PFSK-1 (cell line): ENCODE measurements around the gene ADAP1.

Source experiments
- POLR2AphosphoS5 ChIP-seq: IDR thresholded peaks from 2 replicates; pipeline ENCODE4 v1.6.1; 2012; ENCODE audit warnings: low read depth, mild to moderate bottlenecking, control low read depth, low read length, moderate library complexity
- SIN3A ChIP-seq: IDR thresholded peaks from 2 replicates; pipeline ENCODE4 v1.6.1; 2012; ENCODE audit warnings: mild to moderate bottlenecking, low read length, moderate library complexity, borderline replicate concordance; ENCODE audit not compliant: insufficient read depth
- TAF1 ChIP-seq: IDR thresholded peaks from 2 replicates; pipeline ENCODE4 v1.6.1; 2012; ENCODE audit warnings: low read length, control low read depth, borderline replicate concordance; ENCODE audit not compliant: insufficient read depth
- TF ChIP-seq, protein P1 (sequence below), 2 experiments: IDR thresholded peaks; 2 replicates each; pipeline versions ENCODE4 v1.6.1 to v1.8.0; 2011 to 2012; ENCODE audit warnings: low read depth in 2 of 2, low read length in 2 of 2, control low read depth in 1 of 2, inconsistent platforms in 1 of 2, mild to moderate bottlenecking in 1 of 2, moderate library complexity in 1 of 2; ENCODE audit not compliant: insufficient read depth in 1 of 2

DNA sequence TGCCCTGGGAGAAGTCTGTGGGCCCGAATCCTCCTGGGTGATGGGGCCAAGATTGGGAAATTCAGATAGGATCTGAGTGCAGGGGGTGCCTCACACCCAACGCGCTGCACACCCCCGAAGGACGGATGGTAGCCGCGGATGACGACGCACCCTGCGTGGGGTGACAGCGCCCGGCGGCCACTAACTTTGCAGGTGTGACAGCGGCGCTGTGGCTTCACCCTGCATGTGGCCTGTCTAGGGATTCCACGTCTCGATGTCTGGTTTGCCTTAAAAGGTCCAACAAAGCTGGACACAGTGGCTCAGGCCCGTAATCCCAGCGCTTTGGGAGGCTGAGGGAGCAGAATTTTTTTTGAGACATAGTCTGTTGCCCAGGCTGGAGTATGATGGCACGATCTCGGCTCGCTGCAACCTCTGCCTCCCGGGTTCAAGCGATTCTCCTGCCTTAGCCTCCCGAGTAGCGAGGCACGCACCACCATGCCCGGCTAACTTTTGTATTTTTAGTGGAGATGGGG is 18.6 kb downstream of the ADAP1 start:
- TF ChIP-seq SIN3A (no peak), TAF1 (no peak), POLR2AphosphoS5 (no peak)
- TF ChIP-seq, protein P1, sequence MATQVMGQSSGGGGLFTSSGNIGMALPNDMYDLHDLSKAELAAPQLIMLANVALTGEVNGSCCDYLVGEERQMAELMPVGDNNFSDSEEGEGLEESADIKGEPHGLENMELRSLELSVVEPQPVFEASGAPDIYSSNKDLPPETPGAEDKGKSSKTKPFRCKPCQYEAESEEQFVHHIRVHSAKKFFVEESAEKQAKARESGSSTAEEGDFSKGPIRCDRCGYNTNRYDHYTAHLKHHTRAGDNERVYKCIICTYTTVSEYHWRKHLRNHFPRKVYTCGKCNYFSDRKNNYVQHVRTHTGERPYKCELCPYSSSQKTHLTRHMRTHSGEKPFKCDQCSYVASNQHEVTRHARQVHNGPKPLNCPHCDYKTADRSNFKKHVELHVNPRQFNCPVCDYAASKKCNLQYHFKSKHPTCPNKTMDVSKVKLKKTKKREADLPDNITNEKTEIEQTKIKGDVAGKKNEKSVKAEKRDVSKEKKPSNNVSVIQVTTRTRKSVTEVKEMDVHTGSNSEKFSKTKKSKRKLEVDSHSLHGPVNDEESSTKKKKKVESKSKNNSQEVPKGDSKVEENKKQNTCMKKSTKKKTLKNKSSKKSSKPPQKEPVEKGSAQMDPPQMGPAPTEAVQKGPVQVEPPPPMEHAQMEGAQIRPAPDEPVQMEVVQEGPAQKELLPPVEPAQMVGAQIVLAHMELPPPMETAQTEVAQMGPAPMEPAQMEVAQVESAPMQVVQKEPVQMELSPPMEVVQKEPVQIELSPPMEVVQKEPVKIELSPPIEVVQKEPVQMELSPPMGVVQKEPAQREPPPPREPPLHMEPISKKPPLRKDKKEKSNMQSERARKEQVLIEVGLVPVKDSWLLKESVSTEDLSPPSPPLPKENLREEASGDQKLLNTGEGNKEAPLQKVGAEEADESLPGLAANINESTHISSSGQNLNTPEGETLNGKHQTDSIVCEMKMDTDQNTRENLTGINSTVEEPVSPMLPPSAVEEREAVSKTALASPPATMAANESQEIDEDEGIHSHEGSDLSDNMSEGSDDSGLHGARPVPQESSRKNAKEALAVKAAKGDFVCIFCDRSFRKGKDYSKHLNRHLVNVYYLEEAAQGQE (IDR thresholded peaks at IDR 0.05; ENCODE audit: insufficient read depth in 1 of 2, low read depth in 2 of 2, low read length in 2 of 2), result no peak
